AG04450 (cell line): ENCODE measurements around the gene DCAF8L2. TPM values are rescaled to one million over a fixed set of nuclear protein-coding genes. Genes with fewer than 3 reads are reported as not detected.

ENCODE experiments used
- CTCF ChIA-PET: fragments of 300-600, 350-600 bp; formaldehyde crosslinking; extraction: SDS; loops from one replicate; lab custom pipeline; 2022; ENCODE audit warnings: antibody characterized with exemption, inconsistent platforms; lab: Charles Lee
- POLR2A ChIA-PET: fragments of 350-600 bp; formaldehyde crosslinking; extraction: SDS; loops from one replicate; lab custom pipeline; 2021; ENCODE audit warnings: antibody characterized with exemption, inconsistent platforms; lab: Yijun Ruan, JAX
- DNase-seq: peaks from one replicate; pipeline ENCODE4 v3.0.0-alpha.2; 2011; ENCODE audit warnings: low read depth, low spot score
- H3K27ac ChIP-seq: one replicate; pipeline ENCODE4 v1.5.1; 2012; ENCODE audit warnings: low read depth, low read length, control low read depth
- H3K27me3 ChIP-seq: one replicate; pipeline ENCODE4 v1.6.0; 2012; ENCODE audit warnings: low read length; ENCODE audit not compliant: control insufficient read depth, insufficient read depth
- H3K4me3 ChIP-seq: 2 replicates; pipeline ENCODE4 v1.5.1; 2011; ENCODE audit warnings: mild to moderate bottlenecking, low read depth, low read length, control low read depth
- H3K9me3 ChIP-seq: 2 replicates; pipeline ENCODE4 v1.5.1; 2012; ENCODE audit warnings: low read length; ENCODE audit not compliant: control insufficient read depth, insufficient read depth
- CTCF ChIP-seq: IDR thresholded peaks from 2 replicates; pipeline ENCODE4 v1.5.1; 2011; ENCODE audit warnings: low read depth, low read length, control low read depth, inconsistent platforms
- polyA plus RNA-seq: library from polyadenylated mRNA; depleted of rRNA; stranded (reverse); fragments of >200 nt; gene quantifications from 2 replicates; pipeline ENCODE4 v1.2.3, GENCODE V29; 2011

DCAF8L2 gene
- polyA plus RNA-seq, 1 experiment, result not detected

- no peaks in the 10 kb centered on the region for H3K27me3 ChIP-seq
- ChIA-PET POLR2A (no interaction called here), CTCF (no interaction called here)
- TF ChIP-seq CTCF, result no peak
- DNase-seq, result no peak
- no peaks in the 10 kb centered on the region for H3K9me3 ChIP-seq
- H3K4me3 ChIP-seq, result no peak overlapping the region
- H3K27ac ChIP-seq, result no peak overlapping the region
These were observed 7.4 kb downstream of the DCAF8L2 start for GRCh38 chrX:27597508-27597907.

- DNase-seq, result no peak
- Histone ChIP-seq H3K9me3 (no peaks in the 10 kb centered on the region), H3K27me3 (no peaks in the 10 kb centered on the region), H3K4me3 (no peak overlapping the region), H3K27ac (no peak overlapping the region)
- POLR2A ChIA-PET, result no interaction called here
- CTCF ChIA-PET, result no interaction called here
- no peak for TF ChIP-seq CTCF
These were observed 8.2 kb downstream of the DCAF8L2 start for GRCh38 chrX:27598312-27598711.

GRCh38 chrX:27599928-27600327, 9.8 kb downstream of the DCAF8L2 start:
- Histone ChIP-seq H3K9me3 (no peaks in the 10 kb centered on the region), H3K27me3 (no peaks in the 10 kb centered on the region), H3K4me3 (no peak overlapping the region), H3K27ac (no peak overlapping the region)
- ChIA-PET CTCF (no interaction called here), POLR2A (no interaction called here)
- no peak for DNase-seq
- no peak for TF ChIP-seq CTCF

GRCh38 chrX:27600686-27601085, 10.5 kb downstream of the DCAF8L2 start:
- H3K27me3 ChIP-seq, result no peaks in the 10 kb centered on the region
- POLR2A ChIA-PET, result no interaction called here
- no peaks in the 10 kb centered on the region for H3K9me3 ChIP-seq
- H3K4me3 ChIP-seq, result no peak overlapping the region
- no peak overlapping the region for H3K27ac ChIP-seq
- DNase-seq, result no peak
- CTCF ChIA-PET, result no interaction called here
- TF ChIP-seq CTCF, result no peak

GRCh38 chrX:27608671-27609070, 18.5 kb downstream of the DCAF8L2 start:
- no peak for DNase-seq
- CTCF ChIA-PET, result interaction anchor here (0.7 to 1.5 kb wide), 2 partner anchors 11 to 35 kb away, joined by 3 read pairs; no protein-coding TSS in a partner anchor
- H3K27ac ChIP-seq, result no peak overlapping the region
- TF ChIP-seq CTCF, result no peak
- no peaks in the 10 kb centered on the region for H3K27me3 ChIP-seq
- H3K4me3 ChIP-seq, result no peak overlapping the region
- no peaks in the 10 kb centered on the region for H3K9me3 ChIP-seq
- POLR2A ChIA-PET, result no interaction called here
